Sigmoid colon (tissue), 4 donors: ENCODE results near the gene DBN1.
A peak's percentile ranks its signal among the peaks of the same experiment; 100 is the strongest.

Experiments
- CTCF ChIP-seq, 4 experiments: fragments of 450-650 bp in 3 of 4; fragments of 200-600 bp in 1 of 4; IDR thresholded peaks; one replicate each; pipeline ENCODE4 v1.5.1; 2016 to 2019; ENCODE audit warnings: antibody characterized with exemption in 4 of 4, mild to moderate bottlenecking in 3 of 4, moderate library complexity in 2 of 4
- EP300 ChIP-seq, 4 donors: sonication (generic); formaldehyde crosslinking; IDR thresholded peaks; one replicate each; pipeline ENCODE4 v1.6.1; 2017; ENCODE audit warnings: antibody characterized with exemption in 4 of 4
- POLR2A ChIP-seq, 2 donors: fragments of 450-650 bp; IDR thresholded peaks; one replicate each; pipeline ENCODE4 v1.6.1; 2016; ENCODE audit warnings: antibody characterized with exemption in 2 of 2, mild to moderate bottlenecking in 2 of 2, moderate library complexity in 2 of 2
- POLR2AphosphoS5 ChIP-seq, 4 donors: sonication (generic); formaldehyde crosslinking; IDR thresholded peaks; one replicate each; pipeline ENCODE4 v1.6.1; 2017; ENCODE audit warnings: antibody characterized with exemption in 4 of 4

DNA sequence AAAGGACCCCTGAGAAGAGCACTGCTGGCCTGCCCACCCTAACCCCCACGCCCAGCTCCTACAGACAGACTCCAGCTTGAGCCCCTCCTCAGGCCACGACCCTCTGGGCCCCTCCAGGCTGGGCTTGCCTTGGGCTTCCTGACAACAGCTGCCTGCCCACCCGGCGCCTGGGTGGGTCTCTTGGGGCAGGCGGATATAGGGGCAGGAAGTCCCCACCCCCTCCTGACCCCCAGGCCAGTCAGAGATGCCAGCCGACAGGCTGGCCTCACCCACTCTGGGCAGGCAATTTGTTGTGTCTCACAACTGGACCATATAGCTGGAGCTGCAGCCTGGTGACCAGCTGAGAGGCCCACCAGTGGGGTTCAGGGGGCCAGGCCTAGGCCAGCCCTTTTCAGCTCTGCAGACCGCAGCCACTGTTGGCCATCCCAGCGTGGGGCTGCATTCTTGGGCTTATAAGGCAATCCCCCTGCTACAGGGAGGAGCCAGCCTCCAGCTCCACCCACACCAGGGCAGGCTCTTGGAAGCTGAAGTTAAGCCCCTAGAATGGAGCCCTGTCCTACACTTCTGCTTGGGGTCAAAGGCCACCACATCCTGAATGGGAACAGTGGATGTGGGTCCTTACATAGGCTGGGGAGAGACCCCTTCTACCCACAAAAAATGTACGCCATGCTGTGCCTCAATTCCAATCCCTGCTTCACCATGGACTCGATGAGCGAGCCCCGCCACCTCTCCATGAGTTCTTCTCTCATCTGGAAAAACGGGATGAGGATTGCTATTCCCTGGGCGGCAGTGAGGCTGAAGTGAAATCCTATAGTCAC, 22.0 kb upstream of the DBN1 start:
- TF ChIP-seq CTCF (IDR thresholded peaks at IDR 0.05) = no peak
- peak in 1 of 4 donors; percentile 12 for TF ChIP-seq EP300 (IDR thresholded peaks at IDR 0.05)
- TF ChIP-seq POLR2A (IDR thresholded peaks at IDR 0.05) = peak; percentile 41 to 62
- peak; percentile 81 to 87 (median 84) for TF ChIP-seq POLR2AphosphoS5 (IDR thresholded peaks at IDR 0.05)
